ENCODE data around the gene ASS1. TPM values are rescaled to one million over a fixed set of nuclear protein-coding genes. Genes with fewer than 3 reads are reported as not detected.

Gene ASS1
- total and polyA plus RNA-seq, 2 of the 13 experiments (the other 11 are each of a cell fraction or from before 2014, with no cell fraction given) = 77.6 to 122 TPM

- TF ChIP-seq ZNF318 (CRISPR knock-in tag; IDR thresholded peaks at IDR 0.05) (no peak), CENPBD1 (CRISPR knock-in tag; IDR thresholded peaks at IDR 0.05; ENCODE audit: borderline replicate concordance, low read depth) (no peak), KDM5B (CRISPR knock-in tag; IDR thresholded peaks at IDR 0.05; ENCODE audit: borderline replicate concordance) (peak; percentile 85), ZBTB2 (CRISPR knock-in tag; IDR thresholded peaks at IDR 0.05; ENCODE audit: low read depth) (no peak), ZNF333 (CRISPR knock-in tag; IDR thresholded peaks at IDR 0.05; ENCODE audit: borderline replicate concordance) (no peak), HCFC1 (IDR thresholded peaks at IDR 0.05; ENCODE audit: low read depth, low read length) (no peak), ZNF781 (CRISPR knock-in tag; IDR thresholded peaks at IDR 0.05; ENCODE audit: borderline replicate concordance, not compliant biosample characterization) (no peak), ZFP36 (IDR thresholded peaks at IDR 0.05; ENCODE audit: borderline replicate concordance, low read depth, low read length, partially characterized antibody) (no peak), GATAD1 (CRISPR knock-in tag; IDR thresholded peaks at IDR 0.05) (no peak), ZNF776 (CRISPR knock-in tag; IDR thresholded peaks at IDR 0.05) (no peak; the same call in 1 of the 2 replicates), ARNTL (CRISPR knock-in tag; IDR thresholded peaks at IDR 0.05) (peak; percentile 66), ISL2 (CRISPR knock-in tag; IDR thresholded peaks at IDR 0.05) (no peak; the same call in none of the 2 replicates), ZNF17 (CRISPR knock-in tag; IDR thresholded peaks at IDR 0.05) (no peak), PITX1 (CRISPR knock-in tag; IDR thresholded peaks at IDR 0.05) (no peak; the same call in 1 of the 2 replicates), HMG20B (CRISPR knock-in tag; conservative IDR thresholded peaks at IDR 0.05) (no peak), ARID2 (CRISPR knock-in tag; IDR thresholded peaks at IDR 0.05; ENCODE audit: borderline replicate concordance) (no peak), ZNF460 (CRISPR knock-in tag; IDR thresholded peaks at IDR 0.05; ENCODE audit: borderline replicate concordance) (no peak)
- TF ChIP-seq, protein P1, sequence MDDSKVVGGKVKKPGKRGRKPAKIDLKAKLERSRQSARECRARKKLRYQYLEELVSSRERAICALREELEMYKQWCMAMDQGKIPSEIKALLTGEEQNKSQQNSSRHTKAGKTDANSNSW (CRISPR knock-in tag; IDR thresholded peaks at IDR 0.05; ENCODE audit: borderline replicate concordance) = no peak
These were observed 11.4 kb upstream of the ASS1 start (continued) for GRCh38 chr9:130433168-130433946.

All from HepG2 (cell line).